H1 (cell line): ENCODE data around the gene PHETA1. TPM values are rescaled to one million over a fixed set of nuclear protein-coding genes. Genes with fewer than 3 reads are reported as not detected.

Source experiments
- BRCA1 ChIP-seq: IDR thresholded peaks from 2 replicates; pipeline ENCODE4 v1.6.1; 2012; ENCODE audit warnings: low read depth, low read length, improper control_type of control experiment
- CBX5 ChIP-seq: fragments of 300-800, 300-1000 bp; sonication (generic); IDR thresholded peaks from 2 replicates; pipeline ENCODE4 v1.7.1; 2016; ENCODE audit warnings: antibody characterized with exemption, low read length, low read depth
- CHD1 ChIP-seq: IDR thresholded peaks from 2 replicates; pipeline ENCODE4 v1.6.1; 2012; ENCODE audit warnings: low read depth, low read length, improper control_type of control experiment
- CHD2 ChIP-seq: IDR thresholded peaks from 2 replicates; pipeline ENCODE4 v1.6.1; 2012; ENCODE audit warnings: low read length, improper control_type of control experiment
- CREB1 ChIP-seq: IDR thresholded peaks from 2 replicates; pipeline ENCODE4 v1.6.1; 2012; ENCODE audit warnings: inconsistent platforms
- EZH2 ChIP-seq: fragments of 200-600 bp; sonication (generic); IDR thresholded peaks from 2 replicates; pipeline ENCODE4 v1.7.1; 2012; ENCODE audit warnings: low read depth, mild to moderate bottlenecking, moderate library complexity, low read length, inconsistent platforms; ENCODE audit not compliant: severe bottlenecking
- GABPA ChIP-seq: IDR thresholded peaks from 2 replicates; pipeline ENCODE4 v1.6.1; 2011; ENCODE audit warnings: mild to moderate bottlenecking, low read length, moderate library complexity, borderline replicate concordance; ENCODE audit not compliant: insufficient read depth
- HDAC2 ChIP-seq, 2 experiments: fragments of 300-600 bp in 1 of 2; sonication (generic) in 1 of 2; IDR thresholded peaks; 2 replicates each; pipeline ENCODE4 v1.6.1; 2011 to 2012; ENCODE audit warnings: low read depth in 2 of 2, low read length in 2 of 2, mild to moderate bottlenecking in 2 of 2, moderate library complexity in 2 of 2, borderline replicate concordance in 1 of 2, inconsistent platforms in 1 of 2
- JUND ChIP-seq: IDR thresholded peaks from 2 replicates; pipeline ENCODE4 v1.6.1; 2011; ENCODE audit warnings: mild to moderate bottlenecking, improper control_type of control experiment, low read length
- KDM5A ChIP-seq: fragments of 200-600 bp; IDR thresholded peaks from 2 replicates; pipeline ENCODE4 v1.7.1; 2012; ENCODE audit warnings: mild to moderate bottlenecking, low read length, inconsistent platforms, mixed read lengths
- MAFK ChIP-seq: IDR thresholded peaks from 2 replicates; pipeline ENCODE4 v1.6.1; 2012; ENCODE audit warnings: low read depth, mild to moderate bottlenecking, improper control_type of control experiment, low read length
- RAD21 ChIP-seq, 2 experiments: IDR thresholded peaks in 1 of 2; conservative IDR thresholded peaks in 1 of 2; 2 replicates each; pipeline ENCODE4 v1.6.1; 2011; ENCODE audit warnings: low read depth in 2 of 2, low read length in 2 of 2, improper control_type of control experiment in 1 of 2, inconsistent platforms in 1 of 2, mild to moderate bottlenecking in 1 of 2, moderate library complexity in 1 of 2
- RBBP5 ChIP-seq: IDR thresholded peaks from 2 replicates; pipeline ENCODE4 v1.7.1; 2012; ENCODE audit warnings: low read depth, mild to moderate bottlenecking, inconsistent platforms, low read length, moderate library complexity, borderline replicate concordance
- RXRA ChIP-seq: IDR thresholded peaks from 2 replicates; pipeline ENCODE4 v1.6.1; 2011; ENCODE audit warnings: low read depth, mild to moderate bottlenecking, low read length, moderate library complexity; ENCODE audit not compliant: insufficient read depth
- SIX5 ChIP-seq: IDR thresholded peaks from 2 replicates; pipeline ENCODE4 v1.6.1; 2011; ENCODE audit warnings: mild to moderate bottlenecking, low read depth, low read length
- SP4 ChIP-seq: IDR thresholded peaks from 2 replicates; pipeline ENCODE4 v1.6.1; 2012; ENCODE audit warnings: low read length, inconsistent platforms
- SRF ChIP-seq: IDR thresholded peaks from 2 replicates; pipeline ENCODE4 v1.6.1; 2011; ENCODE audit warnings: mild to moderate bottlenecking, low read depth, low read length, moderate library complexity
- SUZ12 ChIP-seq: fragments of 200-600 bp; sonication (generic); IDR thresholded peaks from 2 replicates; pipeline ENCODE4 v1.6.1; 2012; ENCODE audit warnings: mild to moderate bottlenecking, inconsistent platforms, low read length, moderate library complexity, mixed read lengths
- TAF7 ChIP-seq: optimal IDR thresholded peaks from 2 replicates; pipeline ENCODE3; 2011; ENCODE audit warnings: low read depth, mild to moderate bottlenecking, inconsistent platforms, low read length, moderate library complexity, borderline replicate concordance
- polyA plus RNA-seq, 7 experiments: library from polyadenylated mRNA; depleted of rRNA in 3 of 7; stranded (reverse) in 5 of 7; unstranded in 2 of 7; fragments of >200 nt in 5 of 7; fragments of 200-250 nt in 2 of 7; gene quantifications; 1 replicate in 5 of 7; 2 replicates in 1 of 7; 4 replicates in 1 of 7; pipeline versions ENCODE4 v1.2.1 to v1.2.3, GENCODE V29; 2011 to 2013; ENCODE audit warnings: missing spikeins in 2 of 7, mixed read lengths in 2 of 7
- total RNA-seq: library from RNA; stranded (reverse); fragmentation: NEBNext Ultra II Directional; extraction: Animal tissue kit (Norgen Biotek cat#: 25700); gene quantifications from 2 replicates; pipeline ENCODE4 v1.2.1, GENCODE V29; 2021
- TF ChIP-seq, protein P1 (sequence below): IDR thresholded peaks from 2 replicates; pipeline ENCODE4 v1.6.1; 2012; ENCODE audit warnings: inconsistent platforms
- TF ChIP-seq, protein P2 (sequence below), 3 experiments: IDR thresholded peaks; 1 replicate in 2 of 3; 2 replicates in 1 of 3; pipeline versions ENCODE4 v1.5.1 to v1.6.1; 2011; ENCODE audit warnings: low read length in 3 of 3, mild to moderate bottlenecking in 3 of 3, inconsistent platforms in 2 of 3, low read depth in 1 of 3, moderate library complexity in 1 of 3; ENCODE audit not compliant: insufficient read depth in 1 of 3; ENCODE audit errors: control extremely low read depth in 1 of 3

Gene PHETA1
- total and polyA plus RNA-seq, 2 of the 8 experiments (the other 6 are each of a cell fraction or from before 2014, with no cell fraction given) = 5.2 to 12.3 TPM

DNA sequence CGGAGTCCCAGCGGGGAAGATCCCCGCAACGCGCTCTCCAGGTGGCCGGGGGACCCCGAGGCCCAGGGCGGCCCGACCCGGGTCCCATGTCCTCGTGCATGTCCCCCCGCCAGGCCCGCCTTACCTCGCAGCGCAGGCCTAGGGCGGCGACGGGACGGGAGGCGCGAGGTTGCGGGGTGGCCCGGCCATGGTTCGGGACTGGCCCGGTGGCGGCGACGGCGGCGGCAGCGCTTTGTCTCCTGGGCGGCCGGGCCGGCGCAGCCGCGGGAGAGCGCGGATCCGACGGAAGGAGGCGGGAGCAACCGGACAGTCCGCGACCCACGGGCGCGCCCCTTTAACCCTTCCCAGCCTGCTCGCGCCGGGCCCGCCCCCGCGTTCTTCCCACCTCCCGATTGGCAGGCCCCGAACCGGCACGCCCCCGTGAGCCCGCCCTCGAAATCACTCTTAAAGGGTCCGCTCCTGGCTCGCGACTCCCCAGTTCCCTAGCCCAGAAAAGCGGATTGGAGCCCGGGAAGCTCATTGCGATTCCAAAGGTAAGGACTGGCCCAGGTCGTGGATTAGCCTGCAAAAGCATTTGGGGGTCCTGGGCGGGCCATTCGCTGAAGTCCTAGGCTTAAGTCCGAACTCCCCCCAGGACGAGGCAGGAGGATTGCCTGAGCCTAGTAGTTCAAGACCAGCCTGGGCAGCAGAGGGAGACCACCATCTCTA, at the start of gene PHETA1 (continued):
- TF ChIP-seq CHD2 (no peak), RAD21 (IDR thresholded peaks at IDR 0.05 in 1 of 2, conservative IDR thresholded peaks at IDR 0.05 in 1 of 2; ENCODE audit: low read depth in 2 of 2, low read length in 2 of 2) (no peak), TAF7 (no peak), SP4 (peak; percentile 78; the same call in 1 of the 2 replicates), CBX5 (no peak), CHD1 (no peak), EZH2 (no peak), SRF (no peak), MAFK (no peak), JUND (no peak), SIX5 (no peak), BRCA1 (no peak), CREB1 (no peak; the same call in 1 of the 2 replicates), RBBP5 (peak; percentile 60; the same call in 1 of the 2 replicates), KDM5A (no peak), SUZ12 (no peak), GABPA (no peak), HDAC2 (IDR thresholded peaks at IDR 0.05; ENCODE audit: borderline replicate concordance in 1 of 2, low read depth in 2 of 2, low read length in 2 of 2) (peak in 1 of 2 experiments; percentile 26; a peak in 1 of 4 replicates), RXRA (no peak)
- TF ChIP-seq, protein P1, sequence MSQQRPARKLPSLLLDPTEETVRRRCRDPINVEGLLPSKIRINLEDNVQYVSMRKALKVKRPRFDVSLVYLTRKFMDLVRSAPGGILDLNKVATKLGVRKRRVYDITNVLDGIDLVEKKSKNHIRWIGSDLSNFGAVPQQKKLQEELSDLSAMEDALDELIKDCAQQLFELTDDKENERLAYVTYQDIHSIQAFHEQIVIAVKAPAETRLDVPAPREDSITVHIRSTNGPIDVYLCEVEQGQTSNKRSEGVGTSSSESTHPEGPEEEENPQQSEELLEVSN = peak; percentile 71
- TF ChIP-seq, protein P2, sequence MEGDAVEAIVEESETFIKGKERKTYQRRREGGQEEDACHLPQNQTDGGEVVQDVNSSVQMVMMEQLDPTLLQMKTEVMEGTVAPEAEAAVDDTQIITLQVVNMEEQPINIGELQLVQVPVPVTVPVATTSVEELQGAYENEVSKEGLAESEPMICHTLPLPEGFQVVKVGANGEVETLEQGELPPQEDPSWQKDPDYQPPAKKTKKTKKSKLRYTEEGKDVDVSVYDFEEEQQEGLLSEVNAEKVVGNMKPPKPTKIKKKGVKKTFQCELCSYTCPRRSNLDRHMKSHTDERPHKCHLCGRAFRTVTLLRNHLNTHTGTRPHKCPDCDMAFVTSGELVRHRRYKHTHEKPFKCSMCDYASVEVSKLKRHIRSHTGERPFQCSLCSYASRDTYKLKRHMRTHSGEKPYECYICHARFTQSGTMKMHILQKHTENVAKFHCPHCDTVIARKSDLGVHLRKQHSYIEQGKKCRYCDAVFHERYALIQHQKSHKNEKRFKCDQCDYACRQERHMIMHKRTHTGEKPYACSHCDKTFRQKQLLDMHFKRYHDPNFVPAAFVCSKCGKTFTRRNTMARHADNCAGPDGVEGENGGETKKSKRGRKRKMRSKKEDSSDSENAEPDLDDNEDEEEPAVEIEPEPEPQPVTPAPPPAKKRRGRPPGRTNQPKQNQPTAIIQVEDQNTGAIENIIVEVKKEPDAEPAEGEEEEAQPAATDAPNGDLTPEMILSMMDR (IDR thresholded peaks at IDR 0.05; ENCODE audit: control extremely low read depth in 1 of 3, insufficient read depth in 1 of 3, low read depth in 1 of 3, low read length in 3 of 3) = no peak
